ENCODE measurements around the gene FXR1.
"Not testable (repeated sequence)": the region's sequence is repeated elsewhere in the genome, so short reads cannot be mapped to it uniquely, and the experiment has no call there.

Gene FXR1

GRCh38 chr3:180912304-180913296 is at the start of gene FXR1:
Gene FXR1 (plus strand): TSS chr3:180912670. CDS start chr3:180912686, 16 bp downstream.
- peak within 1 kb of the TSS; percentile 66 to 94 for H3K4me3 ChIP-seq (replicated peaks in 1 of 2; ENCODE audit: low read depth in 2 of 2, low read length in 2 of 2)
- DNase-seq (ENCODE audit: low read depth in 2 of 2) = peak; percentile 79 to 81
- TF ChIP-seq CTCF (IDR thresholded peaks at IDR 0.05; ENCODE audit: low read depth, low read length) = peak; percentile 85

GRCh38 chr3:180870008-180870699 is 42.3 kb upstream of the FXR1 start:
- peak; percentile 10 to 76 for DNase-seq (ENCODE audit: low read depth in 2 of 2)
- peak; percentile 3 for TF ChIP-seq CTCF (IDR thresholded peaks at IDR 0.05; ENCODE audit: low read depth, low read length)
- peak overlapping the region; percentile 24 to 48 for H3K4me3 ChIP-seq (replicated peaks in 1 of 2; ENCODE audit: low read depth in 2 of 2, low read length in 2 of 2)

- TF ChIP-seq CTCF (IDR thresholded peaks at IDR 0.05; ENCODE audit: low read depth, low read length) = no peak
- no peak overlapping the region for H3K4me3 ChIP-seq (replicated peaks in 1 of 2; ENCODE audit: low read depth in 2 of 2, low read length in 2 of 2)
- DNase-seq (ENCODE audit: low read depth in 2 of 2) = peak; percentile 46 to 79
Measured at GRCh38 chr3:180871901-180872300, 40.6 kb upstream of the FXR1 start.

GRCh38 chr3:180872430-180872829 is 40.0 kb upstream of the FXR1 start:
- not testable (repeated sequence) for H3K4me3 ChIP-seq (replicated peaks in 1 of 2; ENCODE audit: low read depth in 2 of 2, low read length in 2 of 2)

GRCh38 chr3:180875124-180875698 is 37.3 kb upstream of the FXR1 start:
- TF ChIP-seq CTCF (IDR thresholded peaks at IDR 0.05; ENCODE audit: low read depth, low read length) = no peak
- no peak for DNase-seq (ENCODE audit: low read depth in 2 of 2)
- H3K4me3 ChIP-seq (replicated peaks in 1 of 2; ENCODE audit: low read depth in 2 of 2, low read length in 2 of 2) = no peak overlapping the region

More at GRCh38 chr3:180872430-180872829, 40.0 kb upstream of the FXR1 start:
- DNase-seq (ENCODE audit: low read depth in 2 of 2) = not testable (repeated sequence)

GRCh38 chr3:180881065-180881801 is 31.2 kb upstream of the FXR1 start:
- H3K4me3 ChIP-seq (replicated peaks in 1 of 2; ENCODE audit: low read depth in 2 of 2, low read length in 2 of 2) = no peak overlapping the region
- TF ChIP-seq CTCF (IDR thresholded peaks at IDR 0.05; ENCODE audit: low read depth, low read length) = no peak

More at GRCh38 chr3:180881065-180881801, 31.2 kb upstream of the FXR1 start:
- DNase-seq (ENCODE audit: low read depth in 2 of 2) = no peak

Measured in cardiac fibroblast (primary cell).